ENCODE data around the gene CCDC14. TPM values are rescaled to one million over a fixed set of nuclear protein-coding genes. Genes with fewer than 3 reads are reported as not detected.
A peak's percentile ranks its signal among the peaks of the same experiment; 100 is the strongest.

Gene CCDC14
- total RNA-seq, 1 experiment from 2014 or later, result 62.5 TPM

GRCh38 chr3:123961508-123961856, 453 bp upstream of the CCDC14 start:
- no peak overlapping the region for H2BK15ac ChIP-seq (ENCODE audit: low read depth, low read length)
- peaks cover 34% of the 10 kb centered on the region for H3K27me3 Mint-ChIP-seq (ENCODE audit: low read depth)
- no peak overlapping the region for H4K5ac ChIP-seq (ENCODE audit: insufficient read length, low read depth, low read length)
- H3K4me2 ChIP-seq (ENCODE audit: insufficient read depth, insufficient read length, low read length), result peak overlapping the region; percentile 27
- peaks cover 2% of the 10 kb centered on the region; the same call in 1 of the 2 replicates for H3K79me2 ChIP-seq (ENCODE audit: insufficient read depth, low read length)
- no peak overlapping the region for H3K4ac ChIP-seq (ENCODE audit: low read depth, low read length)
- no peak overlapping the region for H3K56ac ChIP-seq (ENCODE audit: insufficient read length, low read depth, low read length)
- H3K27me3 ChIP-seq (ENCODE audit: insufficient read depth, low read length), result no peaks in the 10 kb centered on the region
- no peak overlapping the region for H3K9ac ChIP-seq (ENCODE audit: extremely low read depth, insufficient read length, low read length)
- peak overlapping the region; percentile 97 to 98 for H3K4me3 Mint-ChIP-seq
- no peak overlapping the region for H4K8ac ChIP-seq (replicated peaks; ENCODE audit: insufficient read length, low read depth, low read length)
- H3T11ph ChIP-seq (ENCODE audit: low read length), result no peak overlapping the region
- no peak overlapping the region for H2BK20ac ChIP-seq (ENCODE audit: low read depth, low read length, poor library complexity, severe bottlenecking)
- no peak overlapping the region for H2BK120ac ChIP-seq (ENCODE audit: low read depth, low read length, poor library complexity, severe bottlenecking)
- H2AK5ac ChIP-seq (ENCODE audit: insufficient read length, low read length), result no peak overlapping the region
- H3K27ac Mint-ChIP-seq, result no peak overlapping the region; a peak in 2 of 7 replicates
- H2BK12ac ChIP-seq (ENCODE audit: insufficient read length, low read depth, low read length), result no peak overlapping the region
- no peak overlapping the region for H3K18ac ChIP-seq (ENCODE audit: insufficient read length, low read depth, low read length)
- H2BK5ac ChIP-seq (ENCODE audit: insufficient read length, low read length), result no peak overlapping the region
- peaks cover 12 to 17% of the 10 kb centered on the region in 2 experiments for H3K4me1 Mint-ChIP-seq
- WGBS (ENCODE audit: extremely low coverage, insufficient read length, low lambda C conversion rate), result no CpG with 5 or more reads among the region's 15 CpGs
- no peak overlapping the region for H3K23ac ChIP-seq (ENCODE audit: insufficient read length, low read depth, low read length)
- H3K14ac ChIP-seq (ENCODE audit: insufficient read depth, low read length), result no peak overlapping the region
- H2AFZ ChIP-seq (ENCODE audit: low read length), result peak overlapping the region; percentile 88
- H3K4me1 ChIP-seq (ENCODE audit: insufficient read depth, low read length), result no peaks in the 10 kb centered on the region
- peaks cover 2% of the 10 kb centered on the region for H3K23me2 ChIP-seq (ENCODE audit: insufficient read length, low read depth, low read length, poor library complexity, severe bottlenecking)
- H3K9me3 ChIP-seq (ENCODE audit: control insufficient read depth, low read depth, low read length), result no peaks in the 10 kb centered on the region
- H3K36me3 Mint-ChIP-seq (ENCODE audit: insufficient read depth in 1 of 3, low read depth in 3 of 3), result peaks cover 0 to 10% (median 1%) of the 10 kb centered on the region in 3 experiments; a peak in 1 of 7 replicates
- no peak for TF ChIP-seq CTCF (conservative IDR thresholded peaks at IDR 0.05)
- H3K79me1 ChIP-seq (ENCODE audit: insufficient read depth, low read depth, low read length, poor library complexity, severe bottlenecking), result no peaks in the 10 kb centered on the region
- H3K9me3 Mint-ChIP-seq, result no peaks in the 10 kb centered on the region
- H3K27ac ChIP-seq (ENCODE audit: insufficient read length, low read depth, low read length), result no peak overlapping the region
- no peak for DNase-seq
- no peaks in the 10 kb centered on the region for H4K20me1 ChIP-seq (ENCODE audit: control insufficient read depth, insufficient read depth, insufficient read length)
- H4K91ac ChIP-seq (ENCODE audit: insufficient read length, low read depth, low read length), result no peak overlapping the region

All from H9 (cell line).